ENCODE results near the gene LCN6.

- no peak for TF ChIP-seq POLR2A (IDR thresholded peaks at IDR 0.05)
- TF ChIP-seq CTCF (IDR thresholded peaks at IDR 0.05), result no peak
Observed at GRCh38 chr9:136739509-136739908, 8.8 kb downstream of the LCN6 start.
